CD4-positive, alpha-beta T cell treated with Interleukin-17A for 4 hours (primary cell): ENCODE measurements around the gene TBC1D9B.
A peak's percentile ranks its signal among the peaks of the same experiment; 100 is the strongest.

Source experiments
- DNase-seq: peaks from one replicate; pipeline ENCODE4 v3.0.0-alpha.2; 2020; ENCODE audit warnings: mixed read lengths

TBC1D9B gene

DNA sequence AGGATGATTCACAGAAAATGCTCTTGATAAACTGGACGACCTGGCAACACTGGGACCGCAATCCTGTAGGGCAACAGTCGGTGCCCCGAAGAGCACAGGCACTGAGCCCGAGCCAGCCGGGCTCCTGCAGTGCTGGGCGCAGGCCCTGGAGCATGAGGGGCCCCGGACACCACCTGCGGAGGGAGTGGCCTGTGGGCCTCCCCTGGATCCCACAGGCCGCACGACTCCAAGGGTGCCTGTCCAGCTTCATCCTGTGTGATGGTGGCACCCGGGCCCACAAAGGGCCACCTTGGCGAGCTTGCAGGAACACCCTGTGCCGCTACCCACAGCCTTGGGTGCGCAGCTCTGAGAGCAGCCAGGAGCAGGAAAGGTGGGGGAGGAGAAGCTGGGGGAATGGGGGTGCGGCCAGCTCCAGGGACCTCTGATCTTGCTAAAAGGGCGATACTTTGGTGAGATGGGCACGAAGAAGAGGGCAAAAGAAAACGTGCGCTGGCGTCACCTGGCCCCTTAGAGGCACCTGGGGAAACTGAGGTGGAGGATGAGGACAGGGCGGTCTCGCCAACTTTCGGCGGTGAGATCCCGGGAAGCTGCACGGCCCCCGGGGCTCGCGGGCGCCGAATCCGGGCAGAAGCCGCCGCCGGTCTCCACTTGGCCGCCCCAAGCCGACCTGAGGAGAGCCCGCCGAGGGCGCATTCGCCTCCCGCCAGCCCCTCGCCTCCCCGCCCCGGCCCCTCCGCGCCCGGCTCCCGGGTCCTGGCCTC, 722 bp downstream of the TBC1D9B start:
- DNase-seq, result peak; percentile 40

DNA sequence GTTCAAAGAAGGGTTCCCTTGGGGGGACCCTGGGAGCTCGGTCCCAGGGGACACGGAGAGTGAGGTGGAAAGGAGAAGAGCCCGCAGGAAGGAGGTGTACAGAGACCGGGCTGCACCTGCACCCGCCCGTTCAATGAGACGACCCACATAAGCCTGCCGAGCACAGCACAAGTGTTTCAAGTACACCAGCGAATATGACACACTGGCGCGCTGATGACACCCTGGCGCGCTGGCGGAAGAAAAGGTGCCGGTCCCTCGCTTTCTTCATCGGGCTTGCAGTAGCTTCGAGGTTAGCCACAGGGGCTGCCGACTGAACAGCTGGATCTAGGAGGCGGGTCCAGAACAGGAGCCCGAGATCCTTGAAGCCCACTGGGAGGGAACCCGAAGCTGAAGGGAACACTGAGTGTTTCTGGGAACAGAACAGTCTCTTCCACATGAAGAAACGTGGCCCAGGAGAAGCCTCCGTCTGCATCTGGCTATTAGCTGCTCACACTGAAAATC, 1.4 kb downstream of the TBC1D9B start:
- DNase-seq, result no peak

- no peak for DNase-seq
Measured at GRCh38 chr5:179905161-179905560, 2.5 kb downstream of the TBC1D9B start.

DNA sequence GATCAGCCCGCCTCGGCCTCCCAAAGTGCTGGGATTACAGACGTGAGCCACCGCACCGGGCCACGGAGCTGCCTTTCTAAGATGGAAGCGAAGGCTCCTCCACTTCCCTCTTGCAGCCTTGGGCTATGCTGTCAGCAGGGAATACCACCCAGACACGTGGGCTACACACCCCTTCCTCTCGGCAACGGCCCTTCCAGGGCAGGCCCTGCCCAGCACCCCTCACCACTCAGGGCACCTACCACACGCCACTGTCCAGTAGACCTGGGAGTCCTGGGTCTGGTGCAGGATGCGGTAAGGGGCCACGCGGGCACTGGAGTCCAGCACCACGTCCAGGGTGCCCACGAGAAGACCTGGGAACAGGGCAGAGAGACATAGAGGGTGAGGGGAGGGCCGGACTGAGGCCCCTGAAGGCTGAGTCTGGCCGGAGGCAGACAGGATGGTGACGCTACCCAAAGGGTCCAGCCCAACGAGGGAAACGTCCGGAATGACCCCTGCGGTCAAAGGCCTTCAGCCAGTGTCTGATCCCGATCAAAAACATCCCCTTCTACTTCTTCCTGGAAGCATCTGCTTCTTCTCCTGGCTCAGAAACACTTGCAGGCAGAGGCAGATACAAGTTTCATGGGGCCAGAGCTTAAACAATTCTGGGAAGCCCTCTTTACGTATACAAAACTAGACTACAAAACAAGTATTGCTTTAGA, 3.1 kb downstream of the TBC1D9B start:
- no peak for DNase-seq

DNA sequence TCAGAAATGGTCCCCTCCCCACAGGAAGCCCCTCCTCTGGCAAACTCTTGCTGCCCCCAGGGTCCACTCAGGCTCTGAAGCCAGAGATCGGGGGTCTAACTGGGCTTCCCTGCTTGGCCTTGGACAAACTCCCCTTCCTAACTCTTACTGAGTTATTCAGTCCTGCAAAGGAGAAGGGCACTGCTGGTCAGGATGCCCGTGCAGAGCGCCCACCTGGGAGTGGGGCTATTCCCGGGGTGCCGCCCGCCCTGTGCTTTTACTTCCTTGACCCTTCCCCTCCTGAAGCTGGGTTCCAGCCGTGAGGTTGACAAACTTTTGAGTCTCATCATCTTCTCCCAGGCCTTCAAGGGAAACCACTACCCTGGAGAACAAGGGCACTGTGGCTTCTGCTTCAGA, 4.9 kb downstream of the TBC1D9B start:
- DNase-seq, result no peak

- no peak for DNase-seq
Measured at GRCh38 chr5:179901915-179902762, 5.6 kb downstream of the TBC1D9B start.

GRCh38 chr5:179901462-179901861, 6.2 kb downstream of the TBC1D9B start:
- no peak for DNase-seq

GRCh38 chr5:179900711-179901110, 7.0 kb downstream of the TBC1D9B start:
- no peak for DNase-seq

GRCh38 chr5:179900206-179900605, 7.5 kb downstream of the TBC1D9B start:
- no peak for DNase-seq

- no peak for DNase-seq
Measured at GRCh38 chr5:179895861-179896260, 11.8 kb downstream of the TBC1D9B start.

DNA sequence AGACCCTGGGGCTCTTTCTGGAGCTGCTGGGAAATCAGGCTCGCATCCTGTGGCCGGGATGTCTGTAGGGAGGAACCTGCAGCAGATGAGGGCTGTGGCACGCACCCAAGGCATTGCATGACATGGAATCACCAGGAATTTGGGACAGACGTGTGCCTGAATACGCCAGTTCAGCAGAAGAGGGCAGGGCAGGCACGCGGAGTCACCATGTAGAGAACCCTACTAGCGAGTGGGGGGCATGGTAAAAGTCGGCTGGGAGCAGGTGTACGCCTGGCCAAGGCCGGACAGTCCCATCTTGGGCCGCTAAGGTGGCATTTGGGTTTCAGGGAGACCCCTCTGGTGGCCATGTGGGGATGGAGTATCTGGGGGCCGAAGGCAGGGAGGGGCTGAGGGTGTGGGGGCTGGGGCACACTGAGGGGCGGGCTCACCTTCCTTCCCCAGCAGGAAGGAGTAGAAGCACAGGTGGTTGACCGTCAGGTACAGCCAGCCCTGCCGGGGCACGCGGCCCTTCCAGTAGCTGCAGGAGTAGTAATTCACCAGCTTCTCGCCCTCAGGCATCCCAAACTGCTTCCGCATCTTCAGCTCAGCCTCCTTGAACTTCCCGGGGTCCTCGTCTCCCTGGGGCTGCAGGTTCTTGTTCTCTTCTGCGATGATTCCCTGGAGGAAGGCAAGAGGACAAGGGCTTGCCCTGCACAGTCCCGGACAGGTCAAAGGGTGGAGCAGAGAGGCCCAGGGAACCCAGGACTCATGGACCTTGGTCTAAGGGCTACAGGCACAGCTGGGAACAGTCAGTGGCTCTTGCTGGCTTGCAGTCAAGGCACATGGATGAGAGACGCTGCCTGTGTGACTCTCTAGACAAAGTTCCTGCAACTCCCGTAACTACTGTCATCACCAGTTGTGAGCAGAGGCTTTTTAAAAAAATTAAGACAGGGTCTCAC, 13.5 kb downstream of the TBC1D9B start:
- no peak for DNase-seq

DNA sequence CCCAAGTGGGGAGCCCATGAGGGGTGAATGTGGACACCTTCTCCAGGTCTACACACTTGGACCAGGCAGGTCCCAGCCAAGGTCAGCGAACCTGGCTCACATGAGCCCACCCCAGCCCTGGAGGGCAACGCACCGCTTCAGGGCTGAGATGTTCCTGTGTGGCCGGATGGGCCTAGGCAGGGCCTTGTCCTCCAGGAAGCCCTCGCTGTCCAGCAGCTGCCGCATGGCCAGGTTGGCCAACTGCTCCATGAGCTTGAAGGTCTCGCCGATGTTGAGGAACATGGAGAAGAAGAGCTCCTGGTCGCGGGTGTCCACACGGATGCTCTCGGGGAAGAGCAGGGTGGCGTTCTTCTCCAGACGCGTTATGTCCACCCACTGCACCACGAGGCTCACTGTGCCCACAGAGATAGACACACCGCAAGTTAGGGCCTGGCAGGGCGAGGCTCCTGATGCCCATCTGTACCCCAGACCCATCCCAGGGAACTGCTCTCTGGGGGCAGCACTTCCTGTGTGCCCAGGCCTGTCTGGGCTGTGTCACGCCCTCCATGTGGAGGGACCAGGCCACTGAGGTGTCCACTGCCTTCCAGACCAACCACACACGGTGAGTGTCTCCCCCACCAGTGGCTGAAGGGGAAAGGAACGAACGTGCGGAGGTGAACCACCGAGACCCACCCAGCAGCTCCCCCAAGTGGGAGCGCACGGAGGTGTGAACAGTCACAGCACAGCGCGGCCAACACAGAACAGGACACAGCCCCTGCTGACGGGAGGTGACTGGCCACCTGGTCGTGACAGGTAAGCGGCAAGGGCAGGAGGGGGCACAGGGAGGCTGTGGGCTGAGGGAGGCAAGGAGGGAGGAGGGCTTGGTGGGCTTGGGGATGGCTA, 14.4 kb downstream of the TBC1D9B start:
- DNase-seq, result no peak

DNA sequence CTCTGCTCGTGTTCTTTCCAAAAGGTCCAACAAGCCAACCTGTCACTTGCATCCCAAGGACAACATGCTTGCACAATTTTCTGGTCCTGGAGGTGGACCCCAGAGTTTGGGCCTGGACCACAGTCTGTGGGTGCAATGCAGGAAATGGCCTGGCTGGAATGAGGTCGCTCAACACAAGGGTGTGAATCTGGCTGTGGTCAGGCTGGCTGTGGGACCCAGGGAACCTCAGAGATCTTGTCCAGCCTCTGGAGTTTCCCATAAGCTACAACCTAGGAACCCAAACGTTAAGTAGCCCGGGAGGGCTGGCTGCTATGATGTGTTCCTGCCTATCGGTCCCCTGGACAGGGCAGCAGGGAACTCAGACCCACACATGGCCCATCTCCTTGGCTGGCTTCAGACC, 15.4 kb downstream of the TBC1D9B start:
- DNase-seq, result no peak

GRCh38 chr5:179890751-179891682, 16.7 kb downstream of the TBC1D9B start:
- no peak for DNase-seq

DNA sequence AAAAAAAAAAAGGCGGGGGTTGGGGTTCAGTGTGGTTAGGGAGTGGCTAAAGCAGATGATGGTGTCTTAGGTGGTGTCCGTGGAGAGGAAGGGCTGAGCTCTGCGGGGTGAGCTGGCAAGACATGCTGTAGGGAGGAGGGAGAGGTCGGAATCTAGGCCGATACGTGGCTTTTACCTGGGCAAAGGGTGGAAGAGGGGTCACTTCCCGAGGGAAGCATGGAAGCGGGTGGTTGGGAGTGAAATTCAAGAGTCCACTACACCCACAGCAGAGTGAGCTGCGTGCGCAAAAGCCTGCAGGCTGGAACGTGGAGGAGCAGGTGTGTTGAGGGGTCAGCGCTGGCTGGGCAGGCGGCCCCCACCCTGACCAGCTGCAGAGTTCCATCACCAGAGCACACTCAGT, 17.8 kb downstream of the TBC1D9B start:
- DNase-seq, result no peak

- DNase-seq, result no peak
Measured at GRCh38 chr5:179887802-179888201, 19.9 kb downstream of the TBC1D9B start.

GRCh38 chr5:179887095-179887494, 20.6 kb downstream of the TBC1D9B start:
- no peak for DNase-seq

DNA sequence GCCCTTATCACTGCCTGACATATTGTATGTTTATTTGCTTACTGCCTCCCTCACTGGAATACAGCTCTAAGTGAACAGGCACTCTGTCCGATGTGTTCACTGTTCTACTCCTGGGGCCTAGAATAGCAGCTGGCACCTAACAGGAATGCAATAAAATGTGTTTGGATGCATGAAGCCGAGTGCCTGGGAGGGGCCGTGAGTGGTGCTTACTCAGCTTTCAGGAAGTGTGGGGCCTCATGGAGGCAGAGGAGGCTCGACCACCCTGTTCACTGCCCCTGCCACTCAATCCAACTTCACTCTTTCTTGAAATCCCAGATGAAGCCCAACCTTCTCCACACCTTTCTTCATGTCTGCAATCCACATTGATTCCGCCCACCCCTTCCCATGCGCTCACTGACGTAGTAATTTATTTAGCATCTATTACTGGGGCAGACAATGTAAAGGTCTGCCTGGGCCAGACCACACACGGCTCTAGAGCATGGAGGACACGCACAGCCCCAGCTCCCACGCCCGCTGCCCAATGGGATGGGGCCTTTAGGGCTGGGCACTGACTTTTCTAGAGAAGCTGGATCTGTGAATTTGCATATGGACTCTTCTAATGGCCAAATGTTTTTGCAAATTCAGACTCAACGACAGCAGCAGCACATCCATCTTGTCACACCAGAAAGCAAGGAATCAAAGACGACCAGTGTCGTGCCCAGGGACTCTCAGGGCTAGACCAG, 21.3 kb downstream of the TBC1D9B start:
- no peak for DNase-seq

GRCh38 chr5:179885491-179886090, 22.1 kb downstream of the TBC1D9B start:
- no peak for DNase-seq
